Measurements from ENCODE around the gene CX3CR1.

GRCh38 chr3:39255503-39256325 is 24.1 kb downstream of the CX3CR1 start:
- no peak for TF ChIP-seq POLR2A (IDR thresholded peaks at IDR 0.05)
- TF ChIP-seq CTCF (IDR thresholded peaks at IDR 0.05) = no peak
